ENCODE results near the gene LIMCH1. TPM values are rescaled to one million over a fixed set of nuclear protein-coding genes. Genes with fewer than 3 reads are reported as not detected.

The LIMCH1 gene
- total RNA-seq, 1 donor, result 8.7 TPM

DNA sequence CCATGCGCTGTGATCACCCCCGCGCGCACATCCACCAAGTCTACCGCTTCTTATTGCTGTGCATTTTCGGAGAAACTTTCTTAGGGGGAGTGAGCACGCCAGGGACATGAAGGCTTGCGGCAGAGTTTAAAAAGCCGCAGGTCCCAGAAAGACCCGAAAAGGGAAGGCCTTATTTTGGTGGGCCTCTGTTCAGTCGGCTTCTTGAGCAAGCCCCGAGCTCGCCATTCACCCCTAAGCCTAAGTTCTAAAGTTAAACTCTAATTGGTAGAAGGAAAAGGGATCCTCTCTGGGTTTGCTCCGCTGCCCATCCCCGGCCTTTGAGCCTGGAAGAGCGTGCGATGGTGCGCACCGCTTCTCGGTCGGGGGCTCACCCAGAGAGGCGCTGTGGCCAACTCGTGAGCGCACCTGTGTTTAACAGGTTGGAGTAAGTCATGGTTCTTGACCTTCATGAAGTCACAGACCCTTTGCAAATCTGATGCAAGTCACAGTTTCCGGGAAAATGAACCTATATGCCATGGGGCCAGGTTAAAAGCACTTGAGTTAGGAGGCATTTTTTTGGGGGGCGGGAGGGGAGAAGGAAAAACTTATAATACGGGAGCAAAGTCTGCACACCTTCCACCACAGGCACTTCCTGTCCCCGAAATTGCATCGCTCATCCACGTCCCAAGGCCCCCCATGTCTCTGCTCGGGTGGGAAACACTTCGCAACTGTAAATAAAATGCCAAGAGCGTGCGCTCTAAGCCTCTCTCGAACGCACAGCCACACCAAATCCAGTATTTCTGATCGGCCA, 208.7 kb downstream of the LIMCH1 start:
- no peak overlapping the region for H3K4me3 ChIP-seq (ENCODE audit: low read depth, low read length)
- TF ChIP-seq, protein P1, sequence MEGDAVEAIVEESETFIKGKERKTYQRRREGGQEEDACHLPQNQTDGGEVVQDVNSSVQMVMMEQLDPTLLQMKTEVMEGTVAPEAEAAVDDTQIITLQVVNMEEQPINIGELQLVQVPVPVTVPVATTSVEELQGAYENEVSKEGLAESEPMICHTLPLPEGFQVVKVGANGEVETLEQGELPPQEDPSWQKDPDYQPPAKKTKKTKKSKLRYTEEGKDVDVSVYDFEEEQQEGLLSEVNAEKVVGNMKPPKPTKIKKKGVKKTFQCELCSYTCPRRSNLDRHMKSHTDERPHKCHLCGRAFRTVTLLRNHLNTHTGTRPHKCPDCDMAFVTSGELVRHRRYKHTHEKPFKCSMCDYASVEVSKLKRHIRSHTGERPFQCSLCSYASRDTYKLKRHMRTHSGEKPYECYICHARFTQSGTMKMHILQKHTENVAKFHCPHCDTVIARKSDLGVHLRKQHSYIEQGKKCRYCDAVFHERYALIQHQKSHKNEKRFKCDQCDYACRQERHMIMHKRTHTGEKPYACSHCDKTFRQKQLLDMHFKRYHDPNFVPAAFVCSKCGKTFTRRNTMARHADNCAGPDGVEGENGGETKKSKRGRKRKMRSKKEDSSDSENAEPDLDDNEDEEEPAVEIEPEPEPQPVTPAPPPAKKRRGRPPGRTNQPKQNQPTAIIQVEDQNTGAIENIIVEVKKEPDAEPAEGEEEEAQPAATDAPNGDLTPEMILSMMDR (IDR thresholded peaks at IDR 0.05; ENCODE audit: insufficient read depth, low read length), result no peak
- DNase-seq (ENCODE audit: low read depth), result no peak

DNA sequence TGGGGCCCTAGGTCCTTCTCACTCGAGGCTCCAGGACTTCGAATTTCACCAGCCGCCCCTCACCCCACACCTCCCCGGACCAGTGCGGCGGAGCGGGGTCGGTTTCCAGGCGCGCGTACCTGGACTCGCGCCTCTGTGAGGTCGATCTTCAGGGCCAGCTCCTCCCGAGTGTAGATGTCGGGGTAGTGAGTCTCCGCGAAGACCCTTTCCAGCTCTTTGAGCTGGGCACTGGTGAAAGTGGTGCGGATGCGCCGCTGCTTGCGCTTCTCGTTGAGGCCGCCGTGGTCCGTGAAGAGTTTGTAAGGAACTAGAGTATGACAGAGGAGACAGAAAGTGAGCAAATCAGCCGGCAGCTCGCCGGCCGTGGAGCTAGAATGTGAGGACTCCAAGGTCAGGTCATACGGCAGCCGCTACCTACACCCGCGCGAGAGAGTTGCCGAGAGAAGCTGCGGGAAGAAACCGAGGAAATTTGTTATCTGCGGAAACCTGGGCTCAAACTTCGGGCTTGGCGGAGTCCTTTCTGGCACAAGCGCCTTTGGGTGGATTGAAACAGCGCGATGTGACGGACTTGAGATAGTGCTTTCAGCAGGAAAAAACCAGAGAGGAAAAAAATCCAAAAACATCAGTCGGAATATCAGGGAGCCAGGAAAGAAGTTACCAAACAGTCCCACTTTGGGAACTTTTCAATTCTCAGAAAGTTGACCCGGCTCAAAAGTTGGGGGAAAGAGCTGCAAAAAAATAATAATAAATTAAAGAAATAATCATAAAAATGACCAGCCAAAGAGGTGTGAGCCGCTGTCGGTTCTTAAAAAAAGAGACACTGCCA, 209.5 kb downstream of the LIMCH1 start:
- no peak overlapping the region for H3K4me3 ChIP-seq (ENCODE audit: low read depth, low read length)
- DNase-seq (ENCODE audit: low read depth), result no peak
- TF ChIP-seq, protein P1 (IDR thresholded peaks at IDR 0.05; ENCODE audit: insufficient read depth, low read length), result no peak

DNA sequence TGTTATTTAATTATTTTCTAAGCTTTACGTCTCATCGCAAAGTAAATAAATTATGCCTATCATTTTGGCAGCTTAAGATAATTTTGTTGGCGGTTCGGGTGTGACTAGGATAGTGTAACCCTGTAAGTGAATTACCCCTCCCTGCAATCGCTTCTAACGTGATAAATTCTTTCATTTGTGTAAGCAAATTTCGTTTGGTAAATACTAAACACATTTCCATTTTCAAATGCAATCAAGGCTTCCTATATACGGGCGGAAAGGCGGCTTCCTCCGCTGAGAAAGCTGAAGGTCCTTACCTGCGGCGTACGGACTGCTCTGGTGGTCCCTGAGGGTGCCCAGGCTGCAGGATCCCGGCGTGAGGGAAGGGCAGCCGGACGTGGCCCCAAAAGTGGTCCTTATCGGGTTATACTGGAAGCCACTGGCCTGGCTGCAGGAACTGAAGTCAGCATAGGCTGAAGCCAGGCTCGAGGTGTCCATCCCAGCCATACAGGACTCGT, 210.2 kb downstream of the LIMCH1 start:
- TF ChIP-seq, protein P1 (IDR thresholded peaks at IDR 0.05; ENCODE audit: insufficient read depth, low read length), result no peak
- H3K4me3 ChIP-seq (ENCODE audit: low read depth, low read length), result no peak overlapping the region
- DNase-seq (ENCODE audit: low read depth), result no peak

DNA sequence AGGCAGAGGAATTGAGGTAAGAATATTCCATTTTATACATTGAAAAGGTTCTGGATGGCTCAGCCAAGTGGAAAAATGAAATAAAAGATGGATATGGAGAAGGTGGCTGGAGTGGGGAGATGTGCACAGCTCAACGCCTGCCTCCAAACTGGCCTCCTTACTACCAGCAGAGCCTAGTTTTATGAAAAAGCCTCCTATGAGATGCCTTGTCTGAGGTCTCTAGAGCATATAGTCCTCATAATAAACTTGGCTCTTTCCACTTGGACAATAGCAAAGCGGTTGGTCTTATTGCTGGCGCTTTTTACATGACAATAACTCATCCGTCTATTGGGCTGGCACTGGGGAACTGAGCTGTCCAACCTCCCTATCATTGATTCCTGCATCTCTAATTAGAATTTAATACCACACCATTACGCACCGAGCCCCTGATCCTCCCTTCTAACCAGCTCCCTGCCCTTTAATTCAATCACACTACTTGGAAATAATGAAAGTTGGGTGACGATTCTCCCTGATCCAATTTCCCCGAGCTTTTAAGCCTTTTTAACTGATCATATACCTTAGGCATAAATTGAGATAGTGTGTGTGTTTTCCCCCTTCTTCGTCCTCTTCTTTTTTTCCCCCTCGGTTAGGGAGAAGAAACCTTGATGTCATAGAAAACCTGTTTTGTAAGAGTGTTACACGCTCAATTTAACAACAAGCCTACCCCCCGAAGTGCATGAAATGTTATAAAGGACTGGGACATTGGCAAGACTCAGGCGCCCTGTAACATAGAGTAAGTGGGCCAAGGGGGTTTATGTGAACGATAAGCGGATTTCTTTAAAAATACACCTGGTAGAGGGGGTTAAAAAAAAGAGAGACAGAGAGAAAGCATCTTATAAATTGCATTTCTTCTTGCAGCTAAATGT, 210.9 kb downstream of the LIMCH1 start, which contains the start of gene PHOX2B:
PHOX2B (minus strand) TSS at position 155 of the 905 bp plus-strand sequence; CDS start at position 40, 115 bp downstream.
- H3K4me3 ChIP-seq (ENCODE audit: low read depth, low read length), result no peak within 1 kb of the TSS
- no peak for DNase-seq (ENCODE audit: low read depth)
- TF ChIP-seq, protein P1 (IDR thresholded peaks at IDR 0.05; ENCODE audit: insufficient read depth, low read length), result no peak

DNA sequence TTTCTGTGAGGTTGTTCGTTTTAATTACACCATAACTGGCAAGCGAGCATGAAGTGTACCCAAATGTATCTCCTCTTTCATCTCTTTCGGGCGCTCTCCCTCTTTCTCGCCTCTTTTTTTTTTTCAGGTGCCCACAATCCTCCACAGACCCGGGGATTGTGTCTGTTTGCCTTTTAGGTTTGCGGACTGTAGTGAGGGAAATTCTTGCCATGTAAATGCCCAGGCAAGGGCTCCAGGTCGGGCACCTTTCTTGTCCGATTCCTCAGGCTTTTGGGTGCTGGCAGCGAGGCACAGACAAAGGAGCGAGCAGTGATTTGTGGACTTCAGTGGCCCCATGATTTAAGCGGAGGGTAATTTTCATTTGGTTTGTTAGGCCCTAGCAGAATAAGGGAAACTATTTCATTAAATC, 211.7 kb downstream of the LIMCH1 start:
- H3K4me3 ChIP-seq (ENCODE audit: low read depth, low read length), result no peak overlapping the region
- no peak for DNase-seq (ENCODE audit: low read depth)
- TF ChIP-seq, protein P1 (IDR thresholded peaks at IDR 0.05; ENCODE audit: insufficient read depth, low read length), result no peak

Other genes with a start within 250 kb of the LIMCH1 start
- not detected in 2 replicates for gene PHOX2B, start 210.6 kb downstream of the LIMCH1 start, total RNA-seq (ENCODE audit: low replicate concordance)